ENCODE measurements around the gene PLEKHB1.

The PLEKHB1 gene

GRCh38 chr11:73635721-73636120 lies 10.7 kb upstream of the PLEKHB1 start:
- Histone ChIP-seq H3K4me3 (ENCODE audit: low read depth, low read length, poor library complexity, severe bottlenecking) (no peak overlapping the region), H4K20me1 (ENCODE audit: insufficient read depth, low read length) (no peaks in the 10 kb centered on the region), H3K4me1 (ENCODE audit: insufficient read depth, low read length, severe bottlenecking) (no peaks in the 10 kb centered on the region), H3K27ac (ENCODE audit: low read depth, low read length, poor library complexity, severe bottlenecking) (no peak overlapping the region), H3K9ac (ENCODE audit: low read length) (no peak overlapping the region), H3K36me3 (ENCODE audit: insufficient read depth, low read length) (no peaks in the 10 kb centered on the region), H3K27me3 (ENCODE audit: insufficient read depth, low read length) (no peaks in the 10 kb centered on the region), H3K9me2 (ENCODE audit: low read depth, low read length) (no peaks in the 10 kb centered on the region), H2AFZ (ENCODE audit: low read length) (no peak overlapping the region), H3K79me2 (ENCODE audit: insufficient read depth, low read length) (no peaks in the 10 kb centered on the region), H3F3A (ENCODE audit: insufficient read depth, low read length) (no peaks in the 10 kb centered on the region), H3K4me2 (ENCODE audit: low read length) (no peak overlapping the region), H3K9me3 (ENCODE audit: low read length) (no peaks in the 10 kb centered on the region)
- TF ChIP-seq EZH2 (IDR thresholded peaks at IDR 0.05; ENCODE audit: borderline replicate concordance, low read length): no peak

GRCh38 chr11:73636249-73636648 lies 10.1 kb upstream of the PLEKHB1 start:
- H2AFZ ChIP-seq (ENCODE audit: low read length): no peak overlapping the region
- no peaks in the 10 kb centered on the region for H4K20me1 ChIP-seq (ENCODE audit: insufficient read depth, low read length)
- no peaks in the 10 kb centered on the region for H3K9me2 ChIP-seq (ENCODE audit: low read depth, low read length)

GRCh38 chr11:73637012-73637411 lies 9.4 kb upstream of the PLEKHB1 start:
- Histone ChIP-seq H3F3A (ENCODE audit: insufficient read depth, low read length) (no peaks in the 10 kb centered on the region), H3K4me2 (ENCODE audit: low read length) (no peak overlapping the region), H3K9me3 (ENCODE audit: low read length) (no peaks in the 10 kb centered on the region), H3K27me3 (ENCODE audit: insufficient read depth, low read length) (no peaks in the 10 kb centered on the region), H3K4me1 (ENCODE audit: insufficient read depth, low read length, severe bottlenecking) (no peaks in the 10 kb centered on the region), H3K36me3 (ENCODE audit: insufficient read depth, low read length) (no peaks in the 10 kb centered on the region), H3K4me3 (ENCODE audit: low read depth, low read length, poor library complexity, severe bottlenecking) (no peak overlapping the region), H3K9ac (ENCODE audit: low read length) (no peak overlapping the region), H3K79me2 (ENCODE audit: insufficient read depth, low read length) (no peaks in the 10 kb centered on the region), H4K20me1 (ENCODE audit: insufficient read depth, low read length) (no peaks in the 10 kb centered on the region), H3K27ac (ENCODE audit: low read depth, low read length, poor library complexity, severe bottlenecking) (no peak overlapping the region), H3K9me2 (ENCODE audit: low read depth, low read length) (no peaks in the 10 kb centered on the region), H2AFZ (ENCODE audit: low read length) (no peak overlapping the region)
- TF ChIP-seq CTCF (IDR thresholded peaks at IDR 0.05; ENCODE audit: low read length) (no peak), EZH2 (IDR thresholded peaks at IDR 0.05; ENCODE audit: borderline replicate concordance, low read length) (no peak)

More at GRCh38 chr11:73636249-73636648, 10.1 kb upstream of the PLEKHB1 start:
- no peak for TF ChIP-seq EZH2 (IDR thresholded peaks at IDR 0.05; ENCODE audit: borderline replicate concordance, low read length)
- TF ChIP-seq CTCF (IDR thresholded peaks at IDR 0.05; ENCODE audit: low read length): no peak
- H3K27me3 ChIP-seq (ENCODE audit: insufficient read depth, low read length): no peaks in the 10 kb centered on the region
- no peaks in the 10 kb centered on the region for H3K9me3 ChIP-seq (ENCODE audit: low read length)
- H3K27ac ChIP-seq (ENCODE audit: low read depth, low read length, poor library complexity, severe bottlenecking): no peak overlapping the region
- no peaks in the 10 kb centered on the region for H3K4me1 ChIP-seq (ENCODE audit: insufficient read depth, low read length, severe bottlenecking)
- H3F3A ChIP-seq (ENCODE audit: insufficient read depth, low read length): no peaks in the 10 kb centered on the region
- no peak overlapping the region for H3K4me2 ChIP-seq (ENCODE audit: low read length)
- H3K79me2 ChIP-seq (ENCODE audit: insufficient read depth, low read length): no peaks in the 10 kb centered on the region
- no peak overlapping the region for H3K9ac ChIP-seq (ENCODE audit: low read length)
- H3K36me3 ChIP-seq (ENCODE audit: insufficient read depth, low read length): no peaks in the 10 kb centered on the region
- H3K4me3 ChIP-seq (ENCODE audit: low read depth, low read length, poor library complexity, severe bottlenecking): no peak overlapping the region

GRCh38 chr11:73640592-73640991 lies 5.8 kb upstream of the PLEKHB1 start:
- H3F3A ChIP-seq (ENCODE audit: insufficient read depth, low read length): no peaks in the 10 kb centered on the region
- H3K27me3 ChIP-seq (ENCODE audit: insufficient read depth, low read length): peaks cover 3% of the 10 kb centered on the region; the same call in 1 of the 2 replicates
- no peaks in the 10 kb centered on the region for H3K9me3 ChIP-seq (ENCODE audit: low read length)
- H3K4me2 ChIP-seq (ENCODE audit: low read length): no peak overlapping the region
- no peaks in the 10 kb centered on the region for H3K9me2 ChIP-seq (ENCODE audit: low read depth, low read length)
- no peaks in the 10 kb centered on the region for H3K36me3 ChIP-seq (ENCODE audit: insufficient read depth, low read length)
- H2AFZ ChIP-seq (ENCODE audit: low read length): no peak overlapping the region
- no peak overlapping the region for H3K4me3 ChIP-seq (ENCODE audit: low read depth, low read length, poor library complexity, severe bottlenecking)
- no peak for TF ChIP-seq EZH2 (IDR thresholded peaks at IDR 0.05; ENCODE audit: borderline replicate concordance, low read length)
- no peak for TF ChIP-seq CTCF (IDR thresholded peaks at IDR 0.05; ENCODE audit: low read length)
- H4K20me1 ChIP-seq (ENCODE audit: insufficient read depth, low read length): no peaks in the 10 kb centered on the region
- no peaks in the 10 kb centered on the region for H3K4me1 ChIP-seq (ENCODE audit: insufficient read depth, low read length, severe bottlenecking)
- no peaks in the 10 kb centered on the region for H3K79me2 ChIP-seq (ENCODE audit: insufficient read depth, low read length)
- H3K9ac ChIP-seq (ENCODE audit: low read length): no peak overlapping the region
- H3K27ac ChIP-seq (ENCODE audit: low read depth, low read length, poor library complexity, severe bottlenecking): no peak overlapping the region
